K562 (cell line): Measurements from ENCODE around the gene PYDC1. TPM values are rescaled to one million over a fixed set of nuclear protein-coding genes. Genes with fewer than 3 reads are reported as not detected.
A peak's percentile ranks its signal among the peaks of the same experiment; 100 is the strongest.

Experiments
- BRD9 ChIP-seq: fragments of 450-650 bp; IDR thresholded peaks from 2 replicates; pipeline ENCODE4 v1.6.1; 2018; ENCODE audit warnings: low read depth; ENCODE audit not compliant: partially characterized antibody
- DNMT1 ChIP-seq: fragments of 450-650 bp; IDR thresholded peaks from 2 replicates; pipeline ENCODE4 v1.6.1; 2016; ENCODE audit warnings: antibody characterized with exemption, mild to moderate bottlenecking
- HSF4 ChIP-seq: fragments of 250-450 bp; sonication (Bioruptor Pico); IDR thresholded peaks from 2 replicates; pipeline ENCODE4 v2.1.2; 2022; ENCODE audit warnings: mild to moderate bottlenecking, moderate library complexity, borderline replicate concordance
- MAFK ChIP-seq: IDR thresholded peaks from 2 replicates; pipeline ENCODE4 v1.6.1; 2011; ENCODE audit warnings: low read length, improper control_type of control experiment
- NCOA1 ChIP-seq: fragments of 450-650 bp; IDR thresholded peaks from 2 replicates; pipeline ENCODE4 v1.6.1; 2016; ENCODE audit warnings: low read depth
- NR0B1 ChIP-seq: fragments of 450-650 bp; IDR thresholded peaks from one replicate; pipeline ENCODE4 v1.6.1; 2018; ENCODE audit warnings: mild to moderate bottlenecking, moderate library complexity; ENCODE audit not compliant: partially characterized antibody
- RBM14 ChIP-seq: fragments of 200-400 bp; formaldehyde crosslinking; IDR thresholded peaks from 2 replicates; pipeline ENCODE4 v1.6.1; 2018; ENCODE audit warnings: low read depth, mild to moderate bottlenecking, low read length, moderate library complexity, borderline replicate concordance; ENCODE audit not compliant: insufficient read depth
- SFPQ ChIP-seq: fragments of 200-400 bp; formaldehyde crosslinking; IDR thresholded peaks from 2 replicates; pipeline ENCODE4 v1.6.1; 2017; ENCODE audit warnings: mild to moderate bottlenecking, low read depth, low read length, moderate library complexity
- SIN3B ChIP-seq: fragments of 450-650 bp; IDR thresholded peaks from 2 replicates; pipeline ENCODE4 v1.6.1; 2017; ENCODE audit warnings: low read depth, mild to moderate bottlenecking, moderate library complexity
- TAF9B ChIP-seq: fragments of 450-650 bp; IDR thresholded peaks from 2 replicates; pipeline ENCODE4 v1.6.1; 2018; ENCODE audit warnings: mild to moderate bottlenecking; ENCODE audit not compliant: partially characterized antibody
- USF1 ChIP-seq: sonication (generic); formaldehyde crosslinking; IDR thresholded peaks from 2 replicates; pipeline ENCODE4 v1.9.0; 2022; ENCODE audit warnings: mild to moderate bottlenecking, missing genetic modification reagents
- ZNF3 ChIP-seq: fragments of 250-450 bp; sonication (Bioruptor Pico); IDR thresholded peaks from 2 replicates; pipeline ENCODE4 v1.5.0; 2021; ENCODE audit warnings: mild to moderate bottlenecking, moderate library complexity
- polyA plus RNA-seq, 8 experiments: library from polyadenylated mRNA; depleted of rRNA in 4 of 8; stranded (reverse) in 5 of 8; unstranded in 3 of 8; fragments of >200 nt; fragmentation: Nextera tagmentation in 2 of 8; fragmentation: Illumina TruSeq in 1 of 8; extraction: Ambion mirVana in 2 of 8; extraction: Trizol in 1 of 8; gene quantifications; 2 replicates each; pipeline versions ENCODE4 v1.2.1 to v1.2.3, GENCODE V29; 2011 to 2014; ENCODE audit warnings: inconsistent platforms in 1 of 8, missing spikeins in 1 of 8
- total RNA-seq, 7 experiments: library from RNA; depleted of rRNA in 6 of 7; stranded (reverse); fragments of >200 nt in 6 of 7; fragmentation: Illumina TruSeq in 2 of 7; extraction: Trizol in 2 of 7; gene quantifications; 2 replicates each; pipeline versions ENCODE4 v1.2.1 to v1.2.3, GENCODE V29; 2011 to 2021; ENCODE audit warnings: low replicate concordance in 1 of 7
- TF ChIP-seq, protein P1 (sequence below): fragments of 250-450 bp; sonication (Bioruptor Pico); IDR thresholded peaks from 2 replicates; pipeline ENCODE4 v1.4.0; 2020; ENCODE audit warnings: mild to moderate bottlenecking
- TF ChIP-seq, protein P2 (sequence below), 2 experiments: fragments of 450-650 bp; IDR thresholded peaks; 2 replicates each; pipeline ENCODE4 v1.6.1; 2018; ENCODE audit warnings: mild to moderate bottlenecking in 2 of 2, low read depth in 1 of 2; ENCODE audit not compliant: partially characterized antibody in 2 of 2
- TF ChIP-seq, protein P3 (sequence below): sonication (generic); formaldehyde crosslinking; IDR thresholded peaks from 2 replicates; pipeline ENCODE4 v1.8.0; 2022; ENCODE audit warnings: mild to moderate bottlenecking, missing genetic modification reagents

The PYDC1 gene
- total and polyA plus RNA-seq, 9 of the 15 experiments (the other 6 are each of a cell fraction or from before 2014, with no cell fraction given), result not detected

DNA sequence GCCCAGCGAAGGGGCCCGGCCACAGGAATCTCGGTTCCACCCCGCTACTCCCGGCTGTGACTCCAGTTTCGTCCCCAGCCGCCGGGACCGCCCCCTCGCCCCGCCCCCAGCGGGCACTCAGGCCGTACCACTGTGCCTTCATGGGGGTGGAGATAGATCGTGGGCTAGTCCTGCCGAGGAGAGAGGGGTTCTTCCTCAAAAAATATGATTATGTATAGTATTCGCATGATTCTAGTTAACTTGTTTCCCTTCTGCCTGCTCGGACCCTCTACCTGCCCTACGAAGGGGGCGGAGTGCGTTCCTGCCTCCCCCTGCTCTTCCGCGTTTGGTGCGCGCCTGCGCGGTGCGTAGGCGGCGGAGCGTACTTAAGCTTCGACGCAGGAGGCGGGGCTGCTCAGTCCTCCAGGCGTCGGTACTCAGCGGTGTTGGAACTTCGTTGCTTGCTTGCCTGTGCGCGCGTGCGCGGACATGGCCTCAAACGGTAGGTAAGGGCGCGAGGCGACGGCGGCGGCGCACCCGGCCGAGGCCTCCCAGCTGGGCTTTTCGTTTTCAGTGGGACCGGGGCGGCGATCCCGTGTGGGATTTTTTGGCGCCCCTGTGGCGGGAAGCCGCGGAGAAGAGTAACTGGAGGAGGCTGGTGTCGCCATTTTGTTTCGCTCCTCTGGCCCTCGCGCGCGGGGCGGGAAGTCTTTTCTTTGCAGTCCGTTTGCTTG, 37.0 kb downstream of the PYDC1 start, which contains the start of gene FUS (continued):
- TF ChIP-seq RBM14, result peak; percentile 93; the same call in 1 of the 2 replicates
- TF ChIP-seq SFPQ, result no peak
- TF ChIP-seq, protein P1, sequence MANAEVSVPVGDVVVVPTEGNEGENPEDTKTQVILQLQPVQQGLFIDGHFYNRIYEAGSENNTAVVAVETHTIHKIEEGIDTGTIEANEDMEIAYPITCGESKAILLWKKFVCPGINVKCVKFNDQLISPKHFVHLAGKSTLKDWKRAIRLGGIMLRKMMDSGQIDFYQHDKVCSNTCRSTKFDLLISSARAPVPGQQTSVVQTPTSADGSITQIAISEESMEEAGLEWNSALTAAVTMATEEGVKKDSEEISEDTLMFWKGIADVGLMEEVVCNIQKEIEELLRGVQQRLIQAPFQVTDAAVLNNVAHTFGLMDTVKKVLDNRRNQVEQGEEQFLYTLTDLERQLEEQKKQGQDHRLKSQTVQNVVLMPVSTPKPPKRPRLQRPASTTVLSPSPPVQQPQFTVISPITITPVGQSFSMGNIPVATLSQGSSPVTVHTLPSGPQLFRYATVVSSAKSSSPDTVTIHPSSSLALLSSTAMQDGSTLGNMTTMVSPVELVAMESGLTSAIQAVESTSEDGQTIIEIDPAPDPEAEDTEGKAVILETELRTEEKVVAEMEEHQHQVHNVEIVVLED, result peak; percentile 81
- 0 out of 2 replicates have a peak, but pooled peaks have one; percentile 17 for TF ChIP-seq NCOA1
- TF ChIP-seq HSF4 (CRISPR knock-in tag), result no peak
- TF ChIP-seq TAF9B, result peak; percentile 99
- TF ChIP-seq, protein P2, sequence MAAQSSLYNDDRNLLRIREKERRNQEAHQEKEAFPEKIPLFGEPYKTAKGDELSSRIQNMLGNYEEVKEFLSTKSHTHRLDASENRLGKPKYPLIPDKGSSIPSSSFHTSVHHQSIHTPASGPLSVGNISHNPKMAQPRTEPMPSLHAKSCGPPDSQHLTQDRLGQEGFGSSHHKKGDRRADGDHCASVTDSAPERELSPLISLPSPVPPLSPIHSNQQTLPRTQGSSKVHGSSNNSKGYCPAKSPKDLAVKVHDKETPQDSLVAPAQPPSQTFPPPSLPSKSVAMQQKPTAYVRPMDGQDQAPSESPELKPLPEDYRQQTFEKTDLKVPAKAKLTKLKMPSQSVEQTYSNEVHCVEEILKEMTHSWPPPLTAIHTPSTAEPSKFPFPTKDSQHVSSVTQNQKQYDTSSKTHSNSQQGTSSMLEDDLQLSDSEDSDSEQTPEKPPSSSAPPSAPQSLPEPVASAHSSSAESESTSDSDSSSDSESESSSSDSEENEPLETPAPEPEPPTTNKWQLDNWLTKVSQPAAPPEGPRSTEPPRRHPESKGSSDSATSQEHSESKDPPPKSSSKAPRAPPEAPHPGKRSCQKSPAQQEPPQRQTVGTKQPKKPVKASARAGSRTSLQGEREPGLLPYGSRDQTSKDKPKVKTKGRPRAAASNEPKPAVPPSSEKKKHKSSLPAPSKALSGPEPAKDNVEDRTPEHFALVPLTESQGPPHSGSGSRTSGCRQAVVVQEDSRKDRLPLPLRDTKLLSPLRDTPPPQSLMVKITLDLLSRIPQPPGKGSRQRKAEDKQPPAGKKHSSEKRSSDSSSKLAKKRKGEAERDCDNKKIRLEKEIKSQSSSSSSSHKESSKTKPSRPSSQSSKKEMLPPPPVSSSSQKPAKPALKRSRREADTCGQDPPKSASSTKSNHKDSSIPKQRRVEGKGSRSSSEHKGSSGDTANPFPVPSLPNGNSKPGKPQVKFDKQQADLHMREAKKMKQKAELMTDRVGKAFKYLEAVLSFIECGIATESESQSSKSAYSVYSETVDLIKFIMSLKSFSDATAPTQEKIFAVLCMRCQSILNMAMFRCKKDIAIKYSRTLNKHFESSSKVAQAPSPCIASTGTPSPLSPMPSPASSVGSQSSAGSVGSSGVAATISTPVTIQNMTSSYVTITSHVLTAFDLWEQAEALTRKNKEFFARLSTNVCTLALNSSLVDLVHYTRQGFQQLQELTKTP (IDR thresholded peaks at IDR 0.05; ENCODE audit: low read depth in 1 of 2, partially characterized antibody in 2 of 2), result peak in 1 of 2 experiments; percentile 83
- TF ChIP-seq DNMT1, result peak; percentile 91; the same call in 1 of the 2 replicates
- peak; percentile 69 for TF ChIP-seq SIN3B
- TF ChIP-seq ZNF3, result no peak
- TF ChIP-seq BRD9, result peak; percentile 26
- TF ChIP-seq, protein P3, sequence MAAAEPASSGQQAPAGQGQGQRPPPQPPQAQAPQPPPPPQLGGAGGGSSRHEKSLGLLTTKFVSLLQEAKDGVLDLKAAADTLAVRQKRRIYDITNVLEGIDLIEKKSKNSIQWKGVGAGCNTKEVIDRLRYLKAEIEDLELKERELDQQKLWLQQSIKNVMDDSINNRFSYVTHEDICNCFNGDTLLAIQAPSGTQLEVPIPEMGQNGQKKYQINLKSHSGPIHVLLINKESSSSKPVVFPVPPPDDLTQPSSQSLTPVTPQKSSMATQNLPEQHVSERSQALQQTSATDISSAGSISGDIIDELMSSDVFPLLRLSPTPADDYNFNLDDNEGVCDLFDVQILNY (CRISPR knock-in tag), result peak; percentile 68; the same call in 1 of the 2 replicates
- TF ChIP-seq NR0B1, result no peak
- TF ChIP-seq USF1 (CRISPR knock-in tag), result 0 out of 2 replicates have a peak, but pooled peaks have one; percentile 29
- TF ChIP-seq MAFK, result 0 out of 2 replicates have a peak, but pooled peaks have one; percentile 44
